Measurements from ENCODE around the gene MAP7D1. TPM values are rescaled to one million over a fixed set of nuclear protein-coding genes. Genes with fewer than 3 reads are reported as not detected.

Gene MAP7D1
- total and polyA plus RNA-seq, 2 of the 13 experiments (the other 11 are each of a cell fraction or from before 2014, with no cell fraction given) = 5.6 to 7.2 TPM

- TF ChIP-seq ZNF772 (CRISPR knock-in tag; IDR thresholded peaks at IDR 0.05) (0 out of 2 replicates have a peak, but pooled peaks have one; percentile 50), ADNP (CRISPR knock-in tag; IDR thresholded peaks at IDR 0.05) (no peak), ZSCAN30 (CRISPR knock-in tag; IDR thresholded peaks at IDR 0.05) (no peak), ZNF282 (IDR thresholded peaks at IDR 0.05; ENCODE audit: partially characterized antibody) (no peak), SAP130 (CRISPR knock-in tag; IDR thresholded peaks at IDR 0.05; ENCODE audit: low read depth) (0 out of 2 replicates have a peak, but pooled peaks have one; percentile 13), HMG20A (CRISPR knock-in tag; IDR thresholded peaks at IDR 0.05; ENCODE audit: borderline replicate concordance) (no peak), ZMYM2 (CRISPR knock-in tag; IDR thresholded peaks at IDR 0.05) (no peak), PAWR (CRISPR knock-in tag; IDR thresholded peaks at IDR 0.05; ENCODE audit: borderline replicate concordance) (no peak), ZBTB37 (CRISPR knock-in tag; IDR thresholded peaks at IDR 0.05) (no peak), CC2D1A (CRISPR knock-in tag; IDR thresholded peaks at IDR 0.05) (no peak), EHMT2 (IDR thresholded peaks at IDR 0.05; ENCODE audit: borderline replicate concordance, low read depth, low read length) (no peak), ZNF615 (CRISPR knock-in tag; IDR thresholded peaks at IDR 0.05; ENCODE audit: borderline replicate concordance) (no peak), LRRFIP1 (CRISPR knock-in tag; conservative IDR thresholded peaks at IDR 0.05) (no peak), SALL2 (CRISPR knock-in tag; IDR thresholded peaks at IDR 0.05) (no peak), YEATS4 (CRISPR knock-in tag; IDR thresholded peaks at IDR 0.05; ENCODE audit: borderline replicate concordance) (no peak), NR2F1 (CRISPR knock-in tag; IDR thresholded peaks at IDR 0.05) (no peak), ZNF576 (CRISPR knock-in tag; IDR thresholded peaks at IDR 0.05) (peak; percentile 99), TOE1 (CRISPR knock-in tag; IDR thresholded peaks at IDR 0.05) (no peak), ZNF740 (CRISPR knock-in tag; IDR thresholded peaks at IDR 0.05) (no peak), DNMT3B (CRISPR knock-in tag; conservative IDR thresholded peaks at IDR 0.05) (no peak), TCF7L2 (IDR thresholded peaks at IDR 0.05; ENCODE audit: low read depth, low read length) (no peak), BHLHE40 (IDR thresholded peaks at IDR 0.05; ENCODE audit: low read length) (no peak), GATAD2A (CRISPR knock-in tag; IDR thresholded peaks at IDR 0.05) (no peak), ELF4 (CRISPR knock-in tag; IDR thresholded peaks at IDR 0.05; ENCODE audit: borderline replicate concordance) (no peak), ZBTB1 (CRISPR knock-in tag; IDR thresholded peaks at IDR 0.05; ENCODE audit: borderline replicate concordance) (no peak), ZNF570 (CRISPR knock-in tag; IDR thresholded peaks at IDR 0.05; ENCODE audit: borderline replicate concordance) (no peak), FOXK2 (IDR thresholded peaks at IDR 0.05) (no peak), EEA1 (CRISPR knock-in tag; IDR thresholded peaks at IDR 0.05; ENCODE audit: borderline replicate concordance) (no peak), ZNF256 (CRISPR knock-in tag; conservative IDR thresholded peaks at IDR 0.05) (no peak)
Measured at GRCh38 chr1:36134505-36135329, 21.2 kb upstream of the MAP7D1 start (continued).
